HL-60 (cell line): ENCODE data around the gene FSTL5.

Source experiments
- DNase-seq, 2 experiments: peaks; one replicate each; pipeline ENCODE4 v3.0.0-alpha.2; 2010 to 2020; ENCODE audit warnings: low read depth in 1 of 2, low spot score in 1 of 2
- H3K27ac ChIP-seq: fragments of 250-450 bp; sonication (Bioruptor Pico); replicated peaks from 2 replicates; pipeline ENCODE4 v1.5.1; 2020; ENCODE audit warnings: mild to moderate bottlenecking, moderate library complexity
- H3K27me3 ChIP-seq: fragments of 250-450 bp; sonication (Bioruptor Pico); 2 replicates; pipeline ENCODE4 v1.5.1; 2021; ENCODE audit warnings: mild to moderate bottlenecking, moderate library complexity; ENCODE audit not compliant: insufficient read depth, poor library complexity, severe bottlenecking
- H3K4me3 ChIP-seq: replicated peaks from 2 replicates; pipeline ENCODE4 v1.5.1; 2011; ENCODE audit warnings: mild to moderate bottlenecking, control low read depth, low read length; ENCODE audit not compliant: insufficient read depth
- GABPA ChIP-seq: IDR thresholded peaks from 2 replicates; pipeline ENCODE4 v1.6.1; 2012; ENCODE audit warnings: low read depth
- POLR2AphosphoS5 ChIP-seq: IDR thresholded peaks from 2 replicates; pipeline ENCODE4 v1.6.1; 2012; ENCODE audit warnings: low read depth
- REST ChIP-seq: IDR thresholded peaks from 2 replicates; pipeline ENCODE4 v1.6.1; 2012; ENCODE audit warnings: low read depth; ENCODE audit not compliant: insufficient replicate concordance
- SPI1 ChIP-seq: IDR thresholded peaks from 2 replicates; pipeline ENCODE4 v1.6.1; 2012; ENCODE audit warnings: low read depth, mild to moderate bottlenecking, borderline replicate concordance
- TF ChIP-seq, protein P1 (sequence below): IDR thresholded peaks from one replicate; pipeline ENCODE4 v1.5.1; 2011; ENCODE audit warnings: low read length, control low read depth, inconsistent platforms; ENCODE audit not compliant: insufficient read depth

FSTL5 gene

DNA sequence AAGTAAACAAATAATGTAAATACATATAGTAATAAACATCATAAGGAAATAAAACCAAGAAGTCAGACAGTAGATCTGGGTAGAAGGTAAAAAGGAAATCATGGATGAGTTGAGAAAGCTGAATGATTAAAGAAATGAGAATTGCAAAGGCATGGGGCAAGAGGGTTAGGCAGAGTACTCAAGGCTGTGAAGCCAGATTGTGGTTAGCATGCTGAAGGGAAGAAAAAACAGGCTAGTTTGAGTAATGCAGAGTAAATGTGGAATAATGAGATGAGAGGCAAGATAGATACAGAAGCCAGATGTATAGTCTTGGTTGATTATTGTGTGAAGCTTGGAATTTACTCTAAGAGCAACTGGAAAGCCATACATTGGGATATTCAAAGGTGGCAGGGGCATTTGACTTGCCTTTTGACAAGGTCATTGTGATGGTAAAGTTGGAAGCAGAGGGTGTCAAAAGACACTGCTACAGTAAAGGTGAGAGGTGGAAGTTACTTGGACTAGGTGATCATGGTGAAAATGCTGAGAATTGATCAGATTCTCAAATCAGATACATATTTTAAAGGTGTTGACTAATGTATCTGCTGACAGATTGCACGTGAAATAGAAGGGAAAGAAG lies 307.0 kb downstream of the FSTL5 start:
- TF ChIP-seq, protein P1, sequence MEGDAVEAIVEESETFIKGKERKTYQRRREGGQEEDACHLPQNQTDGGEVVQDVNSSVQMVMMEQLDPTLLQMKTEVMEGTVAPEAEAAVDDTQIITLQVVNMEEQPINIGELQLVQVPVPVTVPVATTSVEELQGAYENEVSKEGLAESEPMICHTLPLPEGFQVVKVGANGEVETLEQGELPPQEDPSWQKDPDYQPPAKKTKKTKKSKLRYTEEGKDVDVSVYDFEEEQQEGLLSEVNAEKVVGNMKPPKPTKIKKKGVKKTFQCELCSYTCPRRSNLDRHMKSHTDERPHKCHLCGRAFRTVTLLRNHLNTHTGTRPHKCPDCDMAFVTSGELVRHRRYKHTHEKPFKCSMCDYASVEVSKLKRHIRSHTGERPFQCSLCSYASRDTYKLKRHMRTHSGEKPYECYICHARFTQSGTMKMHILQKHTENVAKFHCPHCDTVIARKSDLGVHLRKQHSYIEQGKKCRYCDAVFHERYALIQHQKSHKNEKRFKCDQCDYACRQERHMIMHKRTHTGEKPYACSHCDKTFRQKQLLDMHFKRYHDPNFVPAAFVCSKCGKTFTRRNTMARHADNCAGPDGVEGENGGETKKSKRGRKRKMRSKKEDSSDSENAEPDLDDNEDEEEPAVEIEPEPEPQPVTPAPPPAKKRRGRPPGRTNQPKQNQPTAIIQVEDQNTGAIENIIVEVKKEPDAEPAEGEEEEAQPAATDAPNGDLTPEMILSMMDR, result no peak
- no peak for TF ChIP-seq SPI1
- TF ChIP-seq GABPA, result no peak
- no peak for TF ChIP-seq REST
- TF ChIP-seq POLR2AphosphoS5, result no peak
- no peak overlapping the region for H3K4me3 ChIP-seq
- no peak for DNase-seq
- H3K27me3 ChIP-seq, result no peaks in the 10 kb centered on the region
- no peak overlapping the region for H3K27ac ChIP-seq

DNA sequence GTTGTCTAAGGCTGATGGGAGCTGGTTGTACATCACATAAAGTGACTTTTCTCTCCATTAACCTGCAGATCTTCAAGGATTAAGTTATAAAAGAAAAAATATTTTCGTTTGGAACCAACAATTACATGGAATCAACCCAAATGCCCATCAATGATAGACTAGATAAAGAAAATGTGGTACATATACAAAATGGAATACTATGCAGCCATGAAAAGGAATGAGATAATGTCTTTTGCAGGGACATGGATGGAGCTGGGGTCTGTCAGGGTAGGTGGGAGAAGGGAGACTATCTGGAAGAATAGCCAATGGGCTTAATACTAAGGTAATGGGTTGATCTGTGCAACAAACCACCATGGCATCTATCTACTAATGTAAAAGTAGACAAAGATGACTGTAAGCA lies 313.2 kb downstream of the FSTL5 start:
- H3K4me3 ChIP-seq, result no peak overlapping the region
- no peaks in the 10 kb centered on the region for H3K27me3 ChIP-seq
- H3K27ac ChIP-seq, result no peak overlapping the region
- no peak for DNase-seq
- no peak for TF ChIP-seq SPI1
- TF ChIP-seq, protein P1, result no peak

- no peak for DNase-seq
These were observed 322.0 kb downstream of the FSTL5 start for GRCh38 chr4:161841759-161842158.

More at GRCh38 chr4:161841759-161842158, 322.0 kb downstream of the FSTL5 start:
- no peak overlapping the region for H3K27ac ChIP-seq
- TF ChIP-seq REST (no peak), SPI1 (no peak), POLR2AphosphoS5 (no peak), GABPA (no peak)
- TF ChIP-seq, protein P1, result no peak
- no peaks in the 10 kb centered on the region for H3K27me3 ChIP-seq
- H3K4me3 ChIP-seq, result no peak overlapping the region
